ENCODE measurements around the gene OR2A1. TPM values are rescaled to one million over a fixed set of nuclear protein-coding genes. Genes with fewer than 3 reads are reported as not detected.

OR2A1 gene
- total RNA-seq, 1 experiment from 2014 or later = not detected

Other genes with a start within 250 kb of the OR2A1 start
- gene OR2A25, start 242.6 kb upstream of the OR2A1 start, total RNA-seq (2014; rRNA removed; shearing (Covaris generic); ENCODE audit: low replicate concordance) = not detected in 2 replicates
- gene OR2A12, start 226.1 kb upstream of the OR2A1 start, total RNA-seq (2014; rRNA removed; shearing (Covaris generic); ENCODE audit: low replicate concordance) = not detected in 2 replicates
- not detected in 2 replicates for gene OR2A2, start 202.8 kb upstream of the OR2A1 start, total RNA-seq (2014; rRNA removed; shearing (Covaris generic); ENCODE audit: low replicate concordance)
- gene OR2A14, start 189.2 kb upstream of the OR2A1 start, total RNA-seq (2014; rRNA removed; shearing (Covaris generic); ENCODE audit: low replicate concordance) = not detected in 2 replicates
- gene CTAGE4, start 129.0 kb upstream of the OR2A1 start, total RNA-seq (2014; rRNA removed; shearing (Covaris generic); ENCODE audit: low replicate concordance) = 0.84 and 1.3 TPM in 2 replicates
- 3.1 and 4.8 TPM in 2 replicates for gene ARHGEF35, start 116.6 kb upstream of the OR2A1 start, total RNA-seq (2014; rRNA removed; shearing (Covaris generic); ENCODE audit: low replicate concordance)
- gene OR2A42, start 72.8 kb upstream of the OR2A1 start, total RNA-seq (2014; rRNA removed; shearing (Covaris generic); ENCODE audit: low replicate concordance) = not detected in 2 replicates
- gene OR2A7, start 47.6 kb upstream of the OR2A1 start, total RNA-seq (2014; rRNA removed; shearing (Covaris generic); ENCODE audit: low replicate concordance) = 0.47 TPM in 1 of 2 replicates, not detected in the other
- 1.3 TPM in 1 of 2 replicates, not detected in the other for gene CTAGE8, start 43.1 kb upstream of the OR2A1 start, total RNA-seq (2014; rRNA removed; shearing (Covaris generic); ENCODE audit: low replicate concordance)
- gene ARHGEF5, start 43.0 kb downstream of the OR2A1 start, total RNA-seq (2014; rRNA removed; shearing (Covaris generic); ENCODE audit: low replicate concordance) = 8.7 and 10.6 TPM in 2 replicates
- not detected in 2 replicates for gene NOBOX, start 91.3 kb downstream of the OR2A1 start, total RNA-seq (2014; rRNA removed; shearing (Covaris generic); ENCODE audit: low replicate concordance)